Mucosa of gallbladder (tissue), 1 donor: Measurements from ENCODE around the gene EML5. TPM values are rescaled to one million over a fixed set of nuclear protein-coding genes. Genes with fewer than 3 reads are reported as not detected.

ENCODE experiments used
- DNase-seq: peaks from one replicate; pipeline ENCODE4 v3.0.0-alpha.2; 2020; ENCODE audit warnings: low spot score
- total RNA-seq: library from RNA; stranded (reverse); gene quantifications from one replicate; pipeline ENCODE4 v1.2.1, GENCODE V29; 2021
- donor health status: DM: no; HTN: no; CAD: no.

EML5 gene
- total RNA-seq, 1 donor from 2014 or later: 1.7 TPM

- DNase-seq: no peak
These were observed 85.7 kb downstream of the EML5 start for GRCh38 chr14:88707088-88707487.

DNA sequence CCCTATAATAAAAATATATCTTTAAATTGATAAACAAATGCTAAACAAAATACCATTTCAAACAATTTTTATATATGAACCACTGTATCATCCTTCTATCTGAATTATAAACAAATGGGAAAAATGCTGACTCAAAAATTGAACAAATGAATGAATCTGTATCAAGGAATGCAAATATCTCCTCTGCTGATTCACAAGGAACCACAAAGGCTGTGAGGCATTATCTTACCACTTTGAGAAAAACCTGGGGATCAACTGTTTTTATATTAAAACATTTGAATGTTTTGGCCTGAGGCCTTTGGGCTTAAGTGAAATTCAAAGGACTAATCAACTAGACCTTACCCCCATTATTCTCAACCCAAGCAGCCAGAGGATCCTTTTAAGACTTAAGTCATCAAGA, 86.3 kb downstream of the EML5 start:
- no peak for DNase-seq

GRCh38 chr14:88698651-88699050, 94.1 kb downstream of the EML5 start:
- no peak for DNase-seq

DNA sequence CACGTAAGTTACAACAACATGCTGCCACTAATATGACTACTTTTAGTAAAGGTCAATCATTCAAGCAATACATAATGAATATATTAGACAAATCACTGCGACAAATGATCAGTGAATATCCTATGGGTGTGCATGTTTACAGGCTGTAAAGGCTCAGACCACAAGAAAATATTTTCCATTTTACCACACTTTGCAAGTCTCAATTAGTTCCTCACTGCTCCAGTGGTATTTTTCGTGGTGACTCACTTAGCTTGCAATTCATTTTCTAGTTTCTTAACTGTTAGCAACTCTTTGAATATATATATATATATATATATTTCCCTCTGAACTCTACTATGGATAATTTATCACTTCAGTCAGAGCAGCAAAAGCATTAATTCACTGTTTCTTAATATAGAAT, 96.9 kb downstream of the EML5 start:
- DNase-seq: no peak

DNA sequence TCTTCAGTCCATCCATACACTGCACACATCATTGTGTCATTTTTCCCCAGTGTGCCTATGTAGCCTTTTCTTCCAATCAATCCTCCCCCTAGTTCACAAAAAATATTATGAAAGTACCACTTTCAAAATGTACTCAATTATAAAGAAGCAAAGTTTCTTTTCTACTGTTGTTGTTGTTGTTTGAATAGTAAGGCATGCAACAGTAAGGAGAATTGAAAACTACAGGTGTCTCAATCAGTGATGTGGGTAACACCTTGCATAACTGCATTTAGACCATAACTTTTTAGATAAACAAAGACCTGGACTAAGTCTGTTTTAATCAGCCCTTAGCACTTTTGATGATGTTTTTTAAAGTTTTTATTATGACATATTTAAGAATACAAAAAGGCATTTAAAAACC, 104.4 kb downstream of the EML5 start:
- no peak for DNase-seq

DNA sequence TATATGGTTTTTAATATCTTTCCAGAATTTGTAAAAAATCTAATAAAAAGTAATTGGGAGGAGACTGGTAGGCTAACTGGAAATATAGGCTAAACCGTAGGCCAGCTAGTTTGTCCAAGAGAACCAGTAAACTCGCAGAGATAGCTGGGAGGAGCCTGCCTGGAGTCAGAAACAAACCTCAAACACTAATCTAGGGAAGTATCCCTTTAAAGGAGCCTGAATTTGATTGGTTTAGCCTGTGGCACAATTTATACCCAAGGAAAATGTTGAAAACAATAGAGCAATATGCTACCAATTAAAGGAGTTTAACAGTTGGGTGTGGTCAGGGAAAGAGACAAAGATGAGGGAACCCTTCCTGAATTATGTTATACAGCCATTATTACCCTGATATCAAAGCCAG, 109.6 kb downstream of the EML5 start:
- DNase-seq: no peak

- DNase-seq: no peak
These were observed 110.1 kb downstream of the EML5 start for GRCh38 chr14:88682495-88683114.

DNA sequence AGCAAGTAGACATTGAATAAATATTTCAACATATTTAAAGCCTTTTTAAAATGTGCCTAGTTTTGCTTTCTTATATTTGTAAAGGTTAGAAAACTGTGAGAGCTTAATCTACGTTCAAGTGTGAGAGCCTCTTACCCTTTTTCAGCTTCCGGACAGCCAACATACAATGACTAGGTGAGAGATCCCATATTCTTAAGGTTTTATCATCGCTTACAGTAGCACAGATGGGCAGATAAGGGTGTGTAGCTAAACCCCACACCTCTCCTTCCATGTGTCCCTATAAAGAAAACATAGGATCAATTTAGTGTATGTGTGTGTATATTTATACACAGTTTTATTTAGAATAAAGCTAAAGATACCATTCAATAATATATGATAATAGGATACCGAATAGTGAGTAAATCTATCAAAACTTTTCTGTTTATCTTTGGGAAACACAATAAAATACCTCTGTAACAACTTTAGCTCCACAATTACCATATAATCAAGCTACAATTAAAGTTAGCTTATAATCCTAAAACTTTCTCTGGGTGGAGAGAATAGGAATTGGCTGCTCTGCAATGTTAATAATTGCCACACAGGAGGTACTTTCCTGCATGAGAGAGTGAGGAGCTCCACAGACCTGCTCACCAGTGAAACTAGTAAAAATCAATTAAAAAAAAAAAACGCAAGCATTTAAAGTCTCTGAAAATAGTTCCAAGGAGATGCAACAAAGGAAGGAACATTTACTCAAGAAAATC, 110.8 kb downstream of the EML5 start:
- DNase-seq: no peak

- DNase-seq: no peak
These were observed 123.4 kb downstream of the EML5 start for GRCh38 chr14:88669346-88669745.

DNA sequence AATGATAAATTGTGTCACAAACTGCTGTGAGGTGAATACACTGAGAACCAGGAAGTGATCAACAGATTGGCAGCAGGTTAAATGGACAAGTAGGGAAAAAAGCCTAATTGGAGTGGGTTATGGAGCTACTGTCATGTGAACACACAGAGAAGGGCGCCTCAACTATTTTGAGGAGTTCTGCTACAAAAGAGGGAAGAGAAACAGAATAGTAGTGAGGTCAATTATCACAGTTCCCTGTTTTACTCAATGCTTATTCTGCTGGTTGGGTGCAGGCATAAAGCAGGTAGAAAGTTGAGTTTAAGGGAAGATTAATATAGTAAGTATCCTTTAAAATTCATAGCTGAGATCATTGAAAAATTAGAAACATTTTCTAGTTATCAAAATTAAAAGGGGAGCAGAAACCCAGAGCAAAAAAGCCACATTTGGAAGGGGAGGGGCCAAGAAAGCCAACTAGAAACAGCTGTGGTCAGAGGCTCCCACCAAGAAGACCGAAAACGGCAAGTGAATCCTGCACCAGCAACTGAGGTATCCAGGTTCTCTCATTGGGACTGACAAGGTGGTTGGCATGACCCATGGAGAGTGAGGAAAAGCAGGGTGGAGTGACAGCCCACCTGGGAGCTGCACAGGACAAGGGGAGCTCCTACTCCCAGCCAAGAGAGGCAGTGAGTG, 124.2 kb downstream of the EML5 start:
- no peak for DNase-seq

DNA sequence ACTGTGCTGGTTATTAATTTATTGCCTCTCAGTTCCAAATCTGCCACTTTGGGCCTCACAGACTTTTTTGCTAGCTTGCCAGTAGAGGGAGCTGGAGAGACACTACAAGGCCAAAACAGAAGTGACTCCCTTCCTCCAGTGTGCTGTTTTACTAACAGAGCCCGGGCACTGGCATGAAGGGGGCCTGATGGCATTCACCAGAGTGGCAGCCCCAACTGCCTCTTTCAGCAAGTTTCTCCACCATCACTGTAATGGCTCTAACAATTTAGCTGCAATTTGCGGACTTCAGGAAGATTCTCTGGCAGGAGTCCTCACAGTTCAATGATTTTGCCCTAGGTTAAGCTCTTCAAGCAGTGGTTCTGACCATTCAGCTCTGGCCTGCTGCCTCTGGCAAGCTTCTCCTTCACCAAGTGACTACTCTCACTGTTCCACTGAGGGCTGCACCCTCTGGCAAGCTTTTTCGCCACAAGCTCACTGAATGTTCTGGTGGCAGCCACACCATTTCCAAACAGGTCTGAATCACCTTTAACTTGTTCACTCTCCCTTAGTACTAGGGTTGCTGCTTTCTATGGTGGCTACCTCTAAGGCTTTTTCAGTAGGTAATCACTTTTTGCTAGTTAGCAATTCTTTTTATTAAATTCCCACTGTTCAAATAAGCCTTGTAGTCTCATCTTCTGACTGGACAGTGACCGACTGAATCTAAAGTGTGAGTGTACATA, 125.0 kb downstream of the EML5 start:
- peak; percentile 54 for DNase-seq

GRCh38 chr14:88660056-88660455, 132.7 kb downstream of the EML5 start:
- DNase-seq: no peak

DNA sequence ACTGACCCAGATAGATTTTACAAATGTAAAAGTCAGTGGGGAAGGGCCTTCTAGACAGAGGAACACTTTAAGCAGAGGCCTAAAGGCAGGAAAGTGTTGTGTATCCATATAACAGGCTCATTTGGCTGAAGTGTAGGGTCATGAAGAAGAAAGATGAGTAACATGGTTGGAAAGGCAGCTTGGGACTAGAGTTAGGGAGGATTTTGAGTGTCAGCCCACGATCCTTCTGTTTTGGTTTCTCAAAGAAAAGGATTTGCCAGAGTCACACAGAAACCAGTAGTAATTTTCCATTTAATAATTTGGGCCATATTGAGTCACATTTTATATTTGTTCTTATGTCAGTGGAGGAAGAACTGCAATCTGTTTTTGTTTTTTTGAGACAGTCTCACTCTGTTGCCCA, 153.5 kb downstream of the EML5 start:
- no peak for DNase-seq

GRCh38 chr14:88632512-88632911, 160.2 kb downstream of the EML5 start:
- DNase-seq: no peak

DNA sequence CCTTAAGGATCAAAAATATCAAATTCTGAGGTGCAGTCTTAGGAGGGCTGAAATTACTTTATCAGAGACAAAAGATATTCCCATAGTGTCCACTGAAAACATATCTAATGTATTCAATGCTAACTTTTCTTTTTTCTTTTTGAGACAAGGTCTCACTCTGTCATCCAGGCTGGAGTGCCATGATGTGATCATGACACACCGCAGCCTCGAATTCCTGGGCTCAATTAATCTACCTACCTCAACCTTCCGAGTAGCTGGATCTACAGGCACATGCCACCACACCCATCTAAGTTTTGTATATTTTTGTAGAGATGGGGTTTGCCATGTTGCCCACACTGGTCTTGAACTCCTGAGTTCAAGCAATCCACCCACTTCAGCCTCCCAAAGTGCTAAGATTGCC, 161.7 kb downstream of the EML5 start:
- no peak for DNase-seq

GRCh38 chr14:88630565-88630964, 162.2 kb downstream of the EML5 start:
- no peak for DNase-seq

GRCh38 chr14:88628462-88628861, 164.3 kb downstream of the EML5 start:
- no peak for DNase-seq

DNA sequence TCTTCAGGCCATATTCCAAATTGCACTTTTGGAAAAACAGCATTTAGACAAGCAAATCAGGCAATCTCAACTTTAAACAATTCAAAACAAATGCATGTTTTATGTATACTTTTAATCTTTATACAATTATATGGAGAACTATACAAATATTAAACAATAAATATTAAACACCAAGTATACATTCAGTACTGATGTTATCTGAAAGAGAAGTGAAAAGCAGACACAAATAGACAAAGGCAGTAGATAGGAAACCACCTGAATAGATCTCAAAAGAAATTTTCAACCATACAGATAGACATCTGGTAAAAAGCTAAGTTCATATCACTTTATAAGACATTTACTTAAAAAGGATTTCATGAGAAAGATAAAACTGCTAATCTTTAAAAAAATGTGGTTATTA, 164.7 kb downstream of the EML5 start:
- DNase-seq: no peak

DNA sequence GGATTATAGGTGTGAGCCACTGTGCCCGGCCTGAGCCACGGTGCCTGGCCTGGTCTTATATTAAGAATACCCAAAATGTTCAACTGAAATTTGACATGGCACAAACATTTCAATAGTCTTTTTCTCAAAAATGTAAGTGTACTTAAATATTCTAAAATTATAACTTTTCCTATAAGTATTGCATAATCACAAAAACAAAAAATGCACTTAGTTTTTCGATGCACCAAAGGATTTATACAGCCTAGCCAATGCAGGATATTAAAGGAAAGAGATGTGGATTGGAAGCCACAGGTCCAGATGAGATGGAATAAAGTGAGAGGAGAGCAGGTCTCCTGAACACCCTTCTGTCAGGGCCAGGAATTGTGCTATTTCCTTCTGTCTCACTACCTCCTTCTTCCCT, 167.1 kb downstream of the EML5 start:
- DNase-seq: no peak

- DNase-seq: no peak
These were observed 171.7 kb downstream of the EML5 start for GRCh38 chr14:88621100-88621499.

DNA sequence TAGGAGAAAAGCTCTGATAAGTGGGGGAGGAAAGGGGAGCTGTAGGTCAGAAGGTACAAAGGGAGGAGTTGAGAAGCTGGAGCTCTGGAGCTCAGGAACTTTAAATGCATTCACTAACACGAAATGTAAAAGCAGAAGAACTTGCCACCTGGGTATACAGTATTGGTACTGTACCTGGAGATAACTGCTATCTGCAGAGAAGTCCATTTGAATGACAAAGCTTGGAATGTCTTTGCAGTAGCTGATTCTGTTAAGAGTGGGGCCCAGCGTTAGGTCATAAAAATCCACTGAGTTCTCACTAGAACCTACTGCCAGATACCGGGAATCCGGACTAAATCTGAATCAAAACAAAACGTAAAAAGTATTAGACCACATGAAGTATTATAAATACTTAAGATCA, 174.3 kb downstream of the EML5 start:
- DNase-seq: no peak

DNA sequence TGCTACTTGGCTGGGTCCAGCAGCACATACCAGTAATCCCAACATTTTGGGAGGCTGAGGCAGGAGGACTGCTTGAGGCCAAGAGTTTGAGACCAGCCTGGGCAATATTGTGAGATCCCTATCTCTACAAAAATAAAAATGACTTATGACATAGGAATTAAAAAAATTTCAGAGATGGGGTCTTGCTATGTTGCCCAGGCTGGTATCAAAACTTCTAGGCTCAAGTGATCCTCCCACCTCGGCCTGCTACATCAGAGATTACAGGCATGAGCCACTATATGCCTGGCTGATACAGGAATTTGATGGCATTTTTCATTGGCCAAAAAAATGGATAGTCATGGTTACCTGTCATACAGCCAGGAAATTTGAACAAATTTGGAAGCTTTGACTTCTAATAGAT, 175.3 kb downstream of the EML5 start:
- no peak for DNase-seq

DNA sequence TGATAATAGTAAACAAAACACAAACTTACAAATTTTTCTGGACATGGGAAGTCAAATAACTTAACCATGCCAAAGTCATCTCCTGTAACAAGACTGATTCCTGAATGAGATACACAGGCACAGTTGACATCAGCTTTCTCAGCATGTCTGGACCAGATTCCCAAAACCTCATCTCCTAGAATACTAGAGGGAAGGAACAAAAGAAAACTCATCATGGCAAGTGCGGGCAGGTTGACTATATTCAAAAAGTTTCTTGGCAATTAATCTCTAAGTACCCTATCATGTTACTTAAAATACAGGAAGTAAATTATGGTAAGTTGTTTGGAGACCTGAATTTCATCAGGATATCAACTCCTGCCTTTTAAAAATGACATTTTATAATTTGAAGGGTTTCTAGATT, 176.1 kb downstream of the EML5 start:
- no peak for DNase-seq
